SU-DHL-6 (cell line): ENCODE data around the gene PDCD2.

ENCODE experiments used
- CTCF ChIP-seq: fragments of 200-600 bp; sonication (generic); IDR thresholded peaks from one replicate; pipeline ENCODE4 v1.5.1; 2017; ENCODE audit warnings: antibody characterized with exemption, mild to moderate bottlenecking, low read length, moderate library complexity; ENCODE audit not compliant: insufficient read depth, poor library complexity, severe bottlenecking
- EZH2phosphoT487 ChIP-seq: fragments of 200-600 bp; sonication (generic), shearing (Covaris generic); conservative IDR thresholded peaks from 2 replicates; pipeline ENCODE4 v1.6.1; 2018; ENCODE audit warnings: mild to moderate bottlenecking, antibody characterized with exemption, low read length, moderate library complexity, mixed read lengths

GRCh38 chr6:170552765-170553533, 31.5 kb downstream of the PDCD2 start, which contains the start of gene PSMB1:
- TF ChIP-seq CTCF (no peak), EZH2phosphoT487 (no peak)
